ENCODE measurements around the gene BMS1.
"Not testable (repeated sequence)": the region's sequence is repeated elsewhere in the genome, so short reads cannot be mapped to it uniquely, and the experiment has no call there.

The BMS1 gene

DNA sequence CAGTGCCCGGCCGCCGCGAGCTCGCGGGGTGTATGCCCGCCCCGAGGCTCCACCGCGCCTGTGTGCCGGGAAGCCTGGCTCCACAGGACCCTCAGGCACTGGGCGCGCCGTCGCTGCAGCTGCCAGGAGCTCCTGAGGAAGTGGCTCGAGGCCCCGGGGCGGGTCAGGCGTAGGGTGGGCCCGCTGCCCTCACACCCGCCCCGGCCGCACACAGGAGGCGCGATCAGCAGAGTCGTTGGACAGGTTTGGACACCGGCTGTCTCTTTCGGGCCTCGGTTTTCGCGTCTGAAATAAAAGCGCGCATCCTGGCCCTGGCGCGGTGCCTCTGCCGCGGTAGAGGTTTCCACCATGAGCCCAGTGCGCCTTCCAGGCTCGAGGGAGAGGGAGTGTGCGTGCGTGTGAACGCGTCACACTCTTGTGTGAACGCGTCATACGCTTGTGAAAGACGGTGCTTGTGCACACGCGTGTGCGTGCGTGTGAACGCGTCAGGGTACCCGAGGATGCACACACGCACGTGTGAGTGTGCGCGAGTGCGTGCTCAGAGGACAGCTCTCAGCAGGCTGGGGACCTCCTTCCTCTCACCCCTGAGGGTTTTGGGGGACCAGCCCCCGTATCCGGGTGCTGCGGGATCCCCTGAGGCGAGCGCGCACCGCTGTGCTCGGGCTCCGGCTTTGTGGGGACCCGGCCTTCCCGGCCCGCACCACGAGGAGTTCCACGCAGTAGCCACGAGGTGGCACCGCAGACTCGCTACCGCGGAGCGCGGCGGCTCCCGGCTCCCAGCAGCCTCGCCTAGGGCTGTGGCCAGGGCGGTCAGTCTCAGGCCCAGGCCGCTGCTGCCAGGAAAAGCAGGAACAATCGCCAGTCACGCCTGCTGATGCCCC lies 83.8 kb downstream of the BMS1 start:
- DNase-seq = peak; percentile 51

DNA sequence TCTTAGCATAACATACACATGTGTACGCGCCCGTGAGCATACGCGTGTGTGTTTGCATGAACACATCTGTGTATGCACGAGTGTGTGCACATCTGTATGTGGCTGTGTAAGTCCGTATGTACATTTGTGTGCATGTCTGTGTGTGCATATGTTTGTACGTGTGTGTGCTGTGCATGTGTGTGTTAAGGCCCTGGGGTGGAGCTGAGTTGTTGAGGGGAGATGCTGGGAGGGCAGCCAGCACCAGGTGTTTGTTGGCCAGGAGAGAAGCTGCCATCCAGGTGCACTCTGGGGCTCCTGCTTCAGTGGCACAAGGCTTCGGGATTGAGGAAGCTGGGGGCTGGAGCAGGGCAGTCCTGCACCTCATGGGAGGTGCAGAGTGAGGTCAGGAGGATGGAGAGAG lies 85.0 kb downstream of the BMS1 start:
- no peak for DNase-seq

DNA sequence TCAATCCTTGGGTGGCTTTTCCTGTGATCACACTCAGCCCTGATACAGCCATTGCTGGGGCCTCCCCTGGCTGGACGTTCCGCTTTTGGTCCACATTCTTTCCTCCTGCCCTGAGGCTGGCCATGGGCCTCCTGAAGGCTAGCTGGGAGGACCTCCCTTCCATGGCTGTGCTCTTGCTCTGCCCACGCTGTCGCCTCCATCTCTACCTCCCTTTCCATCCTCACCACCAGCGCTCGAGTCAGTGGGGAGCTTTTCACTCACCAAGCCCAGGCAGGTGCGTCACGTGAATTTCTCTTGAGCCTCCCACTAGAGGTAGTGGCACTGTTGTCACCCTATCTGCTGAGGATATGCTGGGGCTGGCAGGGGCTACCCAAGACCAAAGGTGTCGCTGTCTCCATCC lies 85.9 kb downstream of the BMS1 start:
- no peak for DNase-seq

DNA sequence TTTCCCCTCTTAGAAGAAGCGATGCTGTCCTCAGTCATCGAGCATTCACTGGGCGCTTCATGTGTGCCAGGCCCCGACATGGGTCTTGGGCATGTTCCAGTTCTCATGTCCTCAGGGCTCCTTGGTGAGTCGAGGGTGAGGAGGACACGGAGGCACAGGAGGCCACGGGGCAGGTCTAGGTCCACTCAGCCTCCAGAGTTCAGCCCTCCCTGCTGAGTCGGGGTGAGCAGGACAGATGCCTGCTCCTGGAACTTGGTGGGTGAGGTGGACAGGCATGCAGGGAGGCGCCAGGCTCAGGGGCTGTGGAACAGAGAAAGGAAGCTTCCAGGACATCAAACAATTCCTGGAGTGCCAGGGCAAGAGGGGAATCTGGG lies 87.4 kb downstream of the BMS1 start:
- DNase-seq = no peak

DNA sequence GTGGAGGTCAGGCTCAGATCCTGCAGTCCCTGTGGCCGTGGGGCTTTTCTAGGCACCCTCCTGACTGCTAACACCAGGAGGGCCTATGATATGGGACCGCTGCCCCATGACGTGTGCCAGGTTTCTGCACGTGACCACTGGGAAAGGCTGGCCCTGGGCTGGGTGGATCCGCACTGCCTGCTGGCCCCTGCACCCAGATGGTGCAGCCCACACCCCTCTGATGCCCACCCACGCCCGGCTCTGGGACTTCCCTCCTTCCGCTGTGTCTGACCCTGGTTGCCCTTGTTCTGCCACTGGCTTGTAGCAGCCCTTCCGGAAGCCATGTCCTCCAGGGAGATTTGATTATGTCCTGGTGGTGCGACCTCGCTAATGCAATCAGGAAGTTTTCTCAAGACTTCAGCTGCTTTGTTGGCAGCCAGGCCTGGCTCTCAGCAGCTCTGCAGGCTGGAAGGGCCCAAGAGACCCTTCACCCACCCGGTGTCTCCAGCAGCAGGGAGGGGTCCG lies 88.6 kb downstream of the BMS1 start:
- not testable (repeated sequence) for DNase-seq

DNA sequence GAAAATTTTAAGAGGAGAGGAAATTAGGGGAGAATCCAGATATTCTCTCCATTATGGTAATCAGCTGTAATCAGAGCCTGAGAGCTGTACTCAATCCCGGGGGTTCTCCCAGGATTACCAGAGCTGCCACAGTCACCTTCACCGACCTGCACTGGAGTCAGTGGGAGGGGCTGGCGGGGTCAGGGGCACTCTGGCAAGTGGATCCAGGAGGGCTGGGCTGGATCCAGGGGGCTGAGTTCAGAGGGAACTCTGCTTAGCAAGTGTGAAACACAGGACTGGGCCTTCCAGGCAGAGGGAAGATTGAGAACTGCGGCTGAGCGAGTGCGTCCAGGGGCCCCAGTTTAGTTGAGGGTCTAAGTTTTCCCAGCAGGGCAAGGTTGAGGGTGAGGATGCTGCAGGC lies 89.2 kb downstream of the BMS1 start:
- DNase-seq = no peak

DNA sequence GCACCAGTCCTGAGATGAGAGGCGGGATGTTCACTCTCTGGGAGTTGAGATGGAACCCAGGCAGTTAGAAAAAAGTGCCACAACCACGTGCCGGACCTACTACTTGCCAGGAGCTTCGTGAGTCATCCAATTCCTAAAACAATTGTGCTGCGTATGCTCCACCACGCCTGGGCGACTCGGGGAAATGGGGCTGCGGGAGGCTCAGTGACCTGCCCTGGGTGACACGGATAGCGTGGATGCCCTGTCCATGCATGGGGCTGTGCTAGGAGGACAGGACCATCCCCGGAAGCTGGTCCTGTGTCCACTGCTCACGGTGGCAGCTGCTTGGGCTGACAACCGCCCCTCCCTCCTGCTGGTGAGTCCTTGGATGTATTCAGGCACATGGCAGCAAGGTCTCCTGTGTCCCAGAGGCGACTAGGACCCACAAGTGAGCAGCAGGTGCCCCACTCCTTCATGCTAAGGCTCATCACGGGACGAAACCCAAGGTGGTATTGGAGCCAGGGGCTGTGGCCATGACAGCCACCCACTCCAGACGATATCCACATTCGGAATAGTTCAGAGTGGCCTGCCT lies 90.4 kb downstream of the BMS1 start:
- no peak for DNase-seq

DNA sequence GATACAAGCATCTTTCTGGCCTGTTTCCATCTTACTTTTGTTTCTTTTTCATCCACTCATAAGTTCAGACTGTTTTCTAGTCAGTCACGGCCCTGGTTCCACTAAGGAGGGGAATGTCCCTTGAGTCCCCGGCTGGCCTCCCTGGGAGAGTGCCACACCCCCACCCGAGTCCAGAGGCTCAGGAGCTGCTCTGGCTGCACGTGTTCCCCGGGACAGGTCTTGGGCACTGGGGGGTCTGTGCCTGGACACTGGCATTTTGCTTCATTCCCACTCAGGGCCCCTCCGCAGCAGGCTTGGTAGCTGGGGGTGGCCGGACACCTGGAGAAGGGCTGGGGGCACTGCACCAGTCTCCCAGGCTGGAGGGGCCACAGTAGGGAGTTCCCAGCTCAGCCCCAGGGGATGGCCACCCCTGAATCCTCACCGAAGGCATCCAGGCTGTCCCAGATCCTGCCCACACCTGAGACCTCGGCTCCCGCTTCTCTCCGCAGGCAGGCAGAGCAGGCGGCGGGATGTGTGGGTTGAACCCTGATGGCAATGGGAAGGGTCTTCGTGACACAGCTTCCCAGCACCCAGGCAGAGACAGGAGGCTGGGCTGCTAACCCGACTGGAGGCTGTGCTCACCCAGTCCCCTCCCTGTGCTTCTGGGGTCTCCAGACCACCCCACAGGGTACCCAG lies 92.3 kb downstream of the BMS1 start:
- no peak for DNase-seq

DNA sequence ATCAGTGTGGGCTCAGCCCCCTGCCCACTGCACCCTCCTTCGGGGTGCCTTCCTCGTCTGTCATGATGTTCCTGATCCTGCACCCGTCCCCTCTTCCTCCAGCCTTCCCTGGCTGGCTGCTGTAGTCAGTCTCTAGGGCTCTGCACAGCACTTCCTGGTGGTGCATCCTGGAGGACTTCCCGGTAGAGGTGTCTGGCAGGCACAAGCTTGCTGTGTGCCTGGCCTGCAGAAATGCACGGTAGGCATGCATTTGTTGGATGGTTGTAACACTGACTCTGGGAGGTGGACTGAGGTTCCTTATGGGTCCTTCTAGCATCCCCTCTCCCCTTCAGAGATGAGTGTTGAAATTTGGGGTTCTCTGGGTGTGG lies 92.8 kb downstream of the BMS1 start:
- DNase-seq = no peak

DNA sequence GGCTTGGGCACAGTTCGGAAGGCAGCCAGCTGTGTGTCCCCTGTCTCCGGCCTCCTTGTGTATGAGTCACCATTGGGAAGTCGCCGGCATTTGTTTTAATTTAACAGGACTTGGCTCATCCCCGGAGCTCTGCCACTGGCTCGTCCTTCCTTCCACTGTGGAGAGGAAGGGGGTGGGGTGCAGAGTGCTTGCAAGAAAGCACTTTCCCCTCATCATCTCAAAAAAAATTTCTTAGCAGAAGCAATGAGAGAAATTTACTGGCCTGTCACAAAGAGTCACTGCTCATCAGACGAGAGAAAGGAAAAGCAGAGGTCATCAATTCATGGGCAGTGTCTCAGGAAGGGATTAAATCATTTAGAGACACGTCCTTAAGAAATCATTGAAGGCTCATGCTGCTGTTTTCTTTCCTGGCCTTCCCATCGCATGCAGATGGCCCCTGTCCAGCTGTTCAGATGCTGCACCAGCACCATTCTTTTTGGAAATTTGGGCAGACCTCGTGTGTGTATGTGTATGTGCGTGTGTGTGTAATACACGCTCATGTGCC lies 93.3 kb downstream of the BMS1 start:
- DNase-seq = no peak

DNA sequence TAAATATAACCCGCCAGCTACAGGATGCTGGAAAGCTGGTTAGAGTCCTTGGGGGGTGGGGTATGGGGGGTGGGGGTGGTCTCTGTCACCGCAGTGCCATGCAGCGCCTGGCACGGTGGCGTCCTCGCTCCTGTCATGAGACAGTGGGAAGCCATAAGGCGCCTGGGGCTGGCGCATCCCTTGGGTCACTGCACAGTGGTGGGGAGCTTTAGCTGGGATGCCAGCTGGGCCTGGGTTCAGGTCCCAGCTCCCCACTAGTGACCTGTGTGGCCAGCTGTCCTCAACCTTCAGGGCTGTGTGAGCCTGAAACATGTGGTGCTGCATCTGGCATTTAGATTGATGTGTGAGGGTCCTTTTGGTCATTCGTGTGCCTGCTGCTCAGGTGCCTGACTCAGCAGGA lies 93.9 kb downstream of the BMS1 start:
- no peak for DNase-seq

DNA sequence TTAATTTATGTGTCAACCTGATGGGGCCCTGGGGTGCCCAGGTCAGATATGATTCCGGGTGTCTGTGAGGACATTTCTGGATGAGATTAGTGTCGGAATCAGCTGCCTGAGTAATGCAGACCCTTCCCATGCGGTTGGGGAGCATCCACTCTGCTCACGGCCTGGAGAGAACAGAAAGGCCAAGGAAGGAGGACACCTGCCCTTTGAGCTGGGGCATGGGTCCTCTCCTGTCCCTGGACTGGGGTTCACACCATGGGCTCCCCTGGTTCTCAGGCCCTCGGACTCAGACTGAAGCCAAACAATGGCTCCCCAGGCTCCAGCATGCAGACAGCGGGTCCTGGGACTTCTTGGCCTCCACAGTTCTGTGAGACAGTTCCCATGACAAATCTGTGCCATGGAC lies 94.3 kb downstream of the BMS1 start:
- no peak for DNase-seq

DNA sequence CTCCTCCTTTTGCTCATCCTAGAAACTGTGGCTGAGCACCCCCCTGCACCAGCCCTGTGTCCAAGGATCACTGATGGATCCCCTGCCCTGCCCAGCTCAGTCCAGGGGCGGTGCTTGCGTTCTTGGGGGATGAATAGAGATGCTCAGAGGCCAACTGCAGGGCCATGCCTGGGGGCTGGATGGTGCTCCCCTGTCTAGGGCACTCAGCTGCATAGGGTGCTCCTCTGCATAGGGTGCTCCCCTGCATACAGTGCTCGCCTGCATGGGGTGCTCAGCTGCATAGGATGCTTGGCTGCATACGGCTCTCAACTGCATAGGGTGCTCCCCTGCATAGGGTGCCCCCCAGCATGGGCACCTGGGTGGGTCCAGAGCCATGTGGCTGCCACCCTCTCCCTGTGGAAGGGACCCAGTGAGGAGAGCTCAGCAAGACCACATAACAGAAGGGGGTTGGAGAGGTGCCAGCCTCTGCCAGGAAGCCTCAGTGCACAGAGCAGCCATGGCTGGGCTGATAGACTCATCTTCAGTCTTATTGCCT lies 95.0 kb downstream of the BMS1 start:
- DNase-seq = no peak

DNA sequence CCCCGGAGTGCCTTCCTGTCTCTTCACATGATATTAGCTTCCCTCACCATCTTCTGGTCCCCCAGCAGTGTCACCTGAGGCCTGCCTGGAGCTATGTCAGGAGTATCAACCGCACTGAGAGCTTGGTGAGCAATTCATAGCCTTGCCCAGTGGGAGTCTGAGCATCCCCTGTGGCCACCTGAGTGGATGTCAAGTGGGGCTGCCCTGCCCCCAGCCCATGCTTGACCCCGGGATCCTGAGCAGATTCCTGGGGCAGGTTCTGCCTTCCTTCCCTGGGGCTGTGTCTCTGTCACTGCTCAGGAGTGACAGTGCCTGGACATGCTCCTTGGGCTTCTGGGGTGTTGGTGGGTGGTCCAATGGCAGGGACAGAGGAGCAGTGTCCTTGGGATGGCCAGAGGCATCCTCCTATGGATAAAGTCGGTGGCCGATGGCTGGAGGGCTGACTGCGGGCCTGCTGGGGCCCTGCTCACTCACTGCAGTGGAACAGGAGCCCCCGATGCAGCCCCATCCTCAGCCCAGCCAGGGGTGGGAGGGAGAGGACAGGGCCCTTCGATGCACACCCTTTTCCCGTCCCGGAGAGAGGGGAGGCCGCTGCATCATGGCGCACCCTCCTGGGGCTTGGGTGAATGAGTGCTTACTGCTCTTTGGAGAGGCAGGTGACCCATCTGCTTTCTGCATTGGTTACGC lies 95.7 kb downstream of the BMS1 start:
- DNase-seq = no peak

DNA sequence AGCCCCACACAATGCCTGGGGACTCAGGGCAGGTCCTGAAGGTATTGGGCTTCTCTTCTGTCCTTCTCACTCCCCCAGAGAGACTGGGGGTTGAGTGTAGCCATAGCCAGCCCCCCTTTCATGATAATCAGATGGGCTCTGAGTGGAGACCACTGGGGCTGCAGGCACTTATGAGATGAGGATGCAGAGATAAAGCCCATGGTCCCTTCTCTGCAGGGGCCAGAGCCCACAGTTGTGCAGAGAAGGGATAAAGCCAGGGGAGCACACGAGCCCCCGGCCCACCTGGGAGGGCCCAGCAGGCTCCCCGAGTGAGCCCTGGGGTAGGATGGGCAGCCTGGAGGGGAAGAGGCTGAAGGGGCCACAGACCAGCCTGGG lies 96.2 kb downstream of the BMS1 start:
- DNase-seq = no peak

DNA sequence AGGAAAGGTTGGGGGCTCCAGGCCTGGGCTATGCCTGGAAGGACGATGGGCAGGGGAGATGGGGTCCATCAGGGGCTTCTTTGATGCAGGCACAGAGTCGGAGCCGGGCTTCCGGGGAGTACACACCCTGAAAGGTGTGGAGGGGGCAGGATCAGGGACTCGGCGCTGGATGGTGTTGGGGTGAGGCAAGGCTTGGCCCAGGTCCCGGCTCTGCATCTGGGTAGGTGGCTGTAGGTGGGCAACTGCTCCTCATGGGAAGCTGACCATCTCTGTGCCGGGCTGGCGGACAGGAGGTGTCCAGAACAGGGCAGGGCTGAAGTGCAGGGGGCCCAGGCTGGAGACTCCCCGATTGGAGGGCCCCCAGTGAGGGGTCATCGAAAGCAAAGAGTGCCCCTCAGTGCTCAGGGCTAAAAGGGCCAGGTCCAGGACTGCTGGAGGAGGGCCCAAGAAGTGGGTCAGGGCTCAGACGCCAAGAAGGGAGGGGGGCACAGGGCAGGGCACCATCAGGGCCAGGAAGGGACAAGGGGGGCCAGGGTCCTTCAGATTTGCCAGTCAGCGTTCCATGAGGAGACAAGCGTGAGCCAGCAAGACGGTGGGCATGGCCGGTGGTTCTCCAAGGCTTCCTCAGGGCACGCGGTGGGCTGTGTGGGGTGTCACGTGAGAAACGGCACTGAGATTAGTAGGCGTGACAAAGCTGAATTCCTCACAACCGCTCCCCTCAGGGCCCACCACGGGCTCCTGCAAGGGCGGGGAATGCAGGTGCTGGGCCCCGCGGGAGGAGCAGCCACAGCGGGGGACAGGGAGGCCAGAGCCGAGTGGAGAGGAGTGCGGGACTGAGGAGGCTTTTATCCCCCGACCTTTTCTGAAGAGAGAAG lies 97.0 kb downstream of the BMS1 start:
- no peak for DNase-seq

DNA sequence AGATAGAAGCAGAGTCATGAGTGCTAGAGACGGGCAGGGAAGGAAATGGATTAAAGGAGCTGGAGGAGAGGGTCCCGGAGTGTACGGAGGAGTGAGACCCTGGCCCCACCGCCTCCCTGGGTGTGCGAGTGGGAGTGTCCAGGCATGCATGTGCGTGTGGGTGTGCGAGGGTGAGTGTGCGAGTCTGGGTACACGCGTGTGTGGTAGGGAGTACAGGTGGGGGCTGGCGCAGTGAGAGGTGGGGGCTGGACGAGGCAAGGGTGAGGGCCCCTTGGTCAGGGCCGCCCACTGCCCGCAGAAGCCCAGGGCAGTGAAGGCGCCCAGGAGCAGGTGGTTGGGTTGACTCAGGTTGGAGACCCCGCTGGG lies 97.6 kb downstream of the BMS1 start:
- no peak for DNase-seq

DNA sequence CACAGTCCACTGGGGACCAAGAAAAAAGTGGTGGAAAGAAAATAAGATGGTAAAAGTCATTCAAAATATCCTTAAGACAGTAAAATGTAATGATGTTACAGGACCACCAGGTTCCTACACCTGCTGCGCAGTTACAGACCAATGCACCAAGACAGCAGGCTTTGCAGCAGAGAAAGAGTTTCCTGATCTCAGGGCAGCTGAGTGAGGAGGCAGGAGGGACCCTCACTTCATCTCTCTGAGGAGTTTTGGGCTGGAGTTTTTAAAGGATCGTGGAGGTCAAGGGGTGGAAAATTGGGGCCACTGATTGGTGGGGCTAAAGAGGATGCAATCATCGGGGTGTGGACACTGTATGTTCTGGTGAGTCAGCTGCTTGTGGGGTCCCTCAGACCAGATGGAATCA lies 100.0 kb downstream of the BMS1 start:
- no peak for DNase-seq

Measured in CD4-positive, alpha-beta T cell treated with Interleukin-12 subunit alpha and Interleukin-12 subunit beta, for 1 hour (primary cell).